Choroid plexus epithelial cell (primary cell): Measurements from ENCODE around the gene METTL24.
A peak's percentile ranks its signal among the peaks of the same experiment; 100 is the strongest.
"Not testable (repeated sequence)": the region's sequence is repeated elsewhere in the genome, so short reads cannot be mapped to it uniquely, and the experiment has no call there.

Experiments used
- DNase-seq: peaks from one replicate; pipeline ENCODE4 v3.0.0-alpha.2; 2010; ENCODE audit warnings: low read depth
- H3K4me3 ChIP-seq: 2 replicates; pipeline ENCODE4 v1.5.1; 2011; ENCODE audit warnings: low read depth, mild to moderate bottlenecking, control low read depth, low read length, moderate library complexity
- TF ChIP-seq, protein P1 (sequence below): conservative IDR thresholded peaks from 2 replicates; pipeline ENCODE4 v1.5.1; 2011; ENCODE audit warnings: low read depth, mild to moderate bottlenecking, control low read depth, inconsistent platforms, low read length, moderate library complexity

The METTL24 gene

DNA sequence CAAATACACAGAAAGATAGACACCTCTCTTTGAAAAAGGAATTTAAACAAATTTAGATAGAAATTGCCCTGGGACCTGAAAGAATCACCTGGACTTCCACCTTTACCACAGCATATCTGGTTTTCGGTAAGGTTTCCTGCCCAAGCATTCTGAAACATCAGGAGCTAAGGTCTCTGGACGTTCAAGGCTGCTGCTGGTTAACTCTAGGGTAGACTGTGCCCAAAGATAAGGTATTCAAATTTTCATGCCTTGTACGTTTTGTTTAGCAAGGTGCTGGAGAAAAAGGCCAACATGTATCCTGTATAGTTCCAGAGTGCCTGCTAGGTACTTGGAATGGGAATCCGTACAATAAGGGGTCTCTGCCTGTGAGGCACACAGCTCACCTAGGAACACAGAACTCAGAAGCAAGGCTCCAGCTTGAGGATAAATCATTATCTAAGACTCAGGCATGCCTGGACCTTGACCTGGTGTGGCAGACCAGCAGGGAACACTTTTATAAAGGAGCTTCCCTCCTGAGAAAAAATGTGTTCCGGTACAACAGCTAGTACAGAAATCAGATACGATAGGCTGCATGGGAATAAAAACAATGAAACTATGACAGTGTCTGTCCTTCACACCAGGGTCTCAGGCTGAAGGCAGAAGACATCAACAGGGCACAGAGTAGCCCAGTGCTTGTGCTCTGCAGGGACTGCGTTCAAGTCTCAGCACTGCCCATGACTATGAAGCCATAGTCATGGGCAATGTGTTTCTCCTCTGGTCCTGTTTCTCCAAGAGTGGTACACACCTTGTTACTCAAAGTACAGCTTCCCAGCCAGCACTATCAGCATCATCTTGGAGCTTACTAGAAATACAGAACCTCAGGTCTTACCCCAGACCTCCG lies 70.4 kb downstream of the METTL24 start:
- peak; percentile 1 for DNase-seq
- TF ChIP-seq, protein P1, sequence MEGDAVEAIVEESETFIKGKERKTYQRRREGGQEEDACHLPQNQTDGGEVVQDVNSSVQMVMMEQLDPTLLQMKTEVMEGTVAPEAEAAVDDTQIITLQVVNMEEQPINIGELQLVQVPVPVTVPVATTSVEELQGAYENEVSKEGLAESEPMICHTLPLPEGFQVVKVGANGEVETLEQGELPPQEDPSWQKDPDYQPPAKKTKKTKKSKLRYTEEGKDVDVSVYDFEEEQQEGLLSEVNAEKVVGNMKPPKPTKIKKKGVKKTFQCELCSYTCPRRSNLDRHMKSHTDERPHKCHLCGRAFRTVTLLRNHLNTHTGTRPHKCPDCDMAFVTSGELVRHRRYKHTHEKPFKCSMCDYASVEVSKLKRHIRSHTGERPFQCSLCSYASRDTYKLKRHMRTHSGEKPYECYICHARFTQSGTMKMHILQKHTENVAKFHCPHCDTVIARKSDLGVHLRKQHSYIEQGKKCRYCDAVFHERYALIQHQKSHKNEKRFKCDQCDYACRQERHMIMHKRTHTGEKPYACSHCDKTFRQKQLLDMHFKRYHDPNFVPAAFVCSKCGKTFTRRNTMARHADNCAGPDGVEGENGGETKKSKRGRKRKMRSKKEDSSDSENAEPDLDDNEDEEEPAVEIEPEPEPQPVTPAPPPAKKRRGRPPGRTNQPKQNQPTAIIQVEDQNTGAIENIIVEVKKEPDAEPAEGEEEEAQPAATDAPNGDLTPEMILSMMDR, result no peak
- H3K4me3 ChIP-seq, result no peak overlapping the region

DNA sequence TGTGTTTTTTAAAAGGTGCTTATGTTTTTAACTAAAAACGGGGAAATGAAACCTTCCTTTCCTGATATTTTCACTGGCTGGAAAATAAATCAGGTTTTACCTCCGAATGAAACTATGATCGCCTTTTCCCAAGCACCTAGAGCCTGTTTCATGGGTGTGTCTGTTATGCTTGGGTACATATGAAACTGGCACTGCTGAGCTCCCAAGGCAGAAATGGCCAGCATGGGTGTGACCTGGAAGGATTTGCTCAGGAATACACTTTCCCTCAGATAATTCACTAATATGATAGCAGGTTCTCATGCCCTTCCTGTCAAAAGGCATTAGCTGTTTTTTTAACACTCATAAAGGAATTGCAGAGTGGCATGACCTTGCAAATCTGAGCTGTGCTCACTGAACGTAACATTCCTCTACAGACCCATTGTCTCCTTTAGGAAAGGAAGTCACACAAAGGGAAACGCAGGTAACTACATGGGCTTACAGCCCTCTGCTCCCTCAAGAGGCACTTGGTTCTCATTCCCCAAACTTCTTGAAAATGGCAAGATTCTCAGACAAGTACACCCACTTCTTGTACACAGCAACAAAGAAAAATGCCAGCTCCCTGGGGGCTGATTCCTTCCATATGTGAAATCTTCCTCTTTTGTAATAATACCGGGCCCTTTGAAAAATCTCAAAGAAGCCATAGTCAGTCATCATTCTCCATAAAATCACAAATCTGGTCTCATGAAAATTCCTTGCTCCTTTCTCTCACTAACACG lies 72.7 kb downstream of the METTL24 start:
- DNase-seq, result no peak
- TF ChIP-seq, protein P1, result no peak
- no peak overlapping the region for H3K4me3 ChIP-seq

DNA sequence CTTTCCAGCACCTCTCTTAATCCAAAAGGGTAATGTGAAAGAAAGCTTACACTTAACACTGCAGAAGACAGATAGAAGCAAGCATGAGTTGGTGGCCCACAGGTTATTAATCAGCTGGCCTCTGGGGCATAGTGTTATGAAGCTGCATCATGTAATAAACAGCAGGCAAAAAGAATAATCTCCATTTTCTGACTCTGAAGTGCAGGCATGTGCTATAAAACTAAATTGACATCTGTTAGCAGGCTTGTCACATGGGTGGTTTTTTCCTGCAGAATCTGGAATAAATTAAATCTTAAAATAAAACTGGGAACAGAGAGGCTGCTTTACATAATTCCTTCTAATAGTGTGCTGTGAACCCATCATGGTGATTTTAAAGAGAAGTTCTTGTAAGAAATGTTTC lies 73.3 kb downstream of the METTL24 start:
- TF ChIP-seq, protein P1, result no peak
- no peak overlapping the region for H3K4me3 ChIP-seq
- no peak for DNase-seq

DNA sequence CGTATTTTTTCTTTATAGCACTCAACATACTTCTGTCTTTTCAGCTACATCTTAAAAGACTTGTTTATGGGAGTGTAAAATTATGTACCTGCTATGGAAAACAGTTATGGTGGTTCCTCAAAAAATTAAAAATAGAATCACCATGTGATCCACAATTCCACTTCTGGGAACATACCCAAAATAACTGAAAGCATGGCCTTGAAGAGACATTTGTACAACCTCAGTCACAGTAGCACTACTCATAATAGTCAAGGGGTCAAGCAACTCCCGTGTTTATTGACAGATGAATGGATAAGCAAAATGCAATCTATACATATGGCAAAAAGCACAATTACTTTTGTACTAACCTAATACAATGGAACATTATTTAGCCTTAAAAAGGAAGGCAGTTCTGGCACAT lies 74.5 kb downstream of the METTL24 start:
- DNase-seq, result no peak
- H3K4me3 ChIP-seq, result no peak overlapping the region
- TF ChIP-seq, protein P1, result no peak

DNA sequence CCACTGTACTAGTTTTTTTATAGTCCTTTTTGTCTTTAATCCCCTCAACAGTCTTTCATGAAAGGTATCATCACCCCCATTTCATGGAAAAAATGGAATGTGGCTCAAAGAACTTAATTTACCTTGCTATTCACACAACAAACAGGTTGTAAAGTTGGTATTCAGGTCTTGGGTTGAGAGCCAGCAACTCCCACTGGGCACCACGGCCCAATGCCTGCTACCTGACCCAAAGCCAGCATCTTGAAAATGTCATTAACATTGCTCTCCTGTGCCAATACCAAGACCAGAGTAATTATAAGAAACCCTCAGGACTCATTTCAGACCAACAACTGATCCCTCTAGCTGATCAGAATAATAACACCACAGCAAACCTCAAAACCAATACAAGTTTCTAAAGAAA lies 75.7 kb downstream of the METTL24 start:
- no peak for DNase-seq
- H3K4me3 ChIP-seq, result no peak overlapping the region
- TF ChIP-seq, protein P1, result no peak

DNA sequence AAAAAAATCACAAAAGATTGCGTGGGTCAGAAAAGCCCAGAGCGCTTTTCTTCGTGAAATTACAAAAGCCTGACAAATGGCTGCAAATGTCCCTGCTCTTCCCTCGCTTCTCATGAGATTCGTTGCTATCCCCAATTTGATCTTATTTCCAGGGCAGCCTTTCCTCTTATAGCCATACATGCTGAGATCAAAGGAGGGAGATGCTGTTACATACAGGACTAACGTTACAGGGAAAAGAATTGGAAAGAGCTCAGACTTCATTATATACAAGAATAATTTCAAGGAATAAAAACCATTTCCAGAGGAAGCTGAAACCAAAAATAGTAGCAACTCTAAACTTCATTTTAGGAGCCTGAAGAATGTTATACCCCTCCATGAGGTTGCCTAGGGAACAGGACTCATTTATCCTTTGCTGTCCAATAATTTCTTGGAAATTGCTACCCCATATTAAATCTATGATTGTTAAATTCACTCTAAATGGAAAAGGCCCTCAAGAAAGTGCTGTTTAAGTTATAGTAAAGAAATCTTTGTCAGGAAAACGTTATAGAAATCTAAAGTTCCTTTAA lies 81.0 kb downstream of the METTL24 start:
- DNase-seq, result no peak
- TF ChIP-seq, protein P1, result no peak
- no peak overlapping the region for H3K4me3 ChIP-seq

DNA sequence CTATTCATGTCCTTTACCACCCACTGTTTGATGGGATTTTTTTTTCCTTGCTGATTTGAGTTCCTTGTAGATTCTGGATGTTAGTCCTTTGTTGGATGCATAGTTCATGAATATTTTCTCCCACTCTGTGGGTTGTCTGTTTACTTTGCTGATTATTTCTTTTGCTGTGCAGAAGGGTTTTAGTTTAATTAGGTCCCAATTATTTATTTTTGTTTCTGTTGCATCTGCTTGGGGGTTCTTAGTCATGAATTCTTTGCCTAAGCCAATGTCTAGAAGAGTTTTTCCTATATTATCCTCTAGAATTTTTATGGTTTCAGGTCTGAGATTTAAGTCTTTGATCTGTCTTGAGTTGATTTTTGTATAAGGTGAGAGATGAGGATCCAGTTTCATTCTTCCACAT lies 85.4 kb downstream of the METTL24 start:
- H3K4me3 ChIP-seq, DNase-seq: not testable (repeated sequence)
